ENCODE measurements around the gene HSPB2.

Gene HSPB2

GRCh38 chr11:111939836-111940604, 27.5 kb downstream of the HSPB2 start:
- DNase-seq = no peak

GRCh38 chr11:111941963-111942362, 29.4 kb downstream of the HSPB2 start:
- no peak for DNase-seq

- no peak for DNase-seq
Observed at GRCh38 chr11:111942829-111943228, 30.3 kb downstream of the HSPB2 start.

- no peak for DNase-seq
Observed at GRCh38 chr11:111944139-111944538, 31.6 kb downstream of the HSPB2 start.

GRCh38 chr11:111944651-111945051, 32.1 kb downstream of the HSPB2 start:
- DNase-seq = no peak

GRCh38 chr11:111945198-111945597, 32.7 kb downstream of the HSPB2 start:
- no peak for DNase-seq

- no peak for DNase-seq
Observed at GRCh38 chr11:111946499-111946898, 34.0 kb downstream of the HSPB2 start.

GRCh38 chr11:111947143-111947542, 34.6 kb downstream of the HSPB2 start:
- no peak for DNase-seq

GRCh38 chr11:111949519-111950426, 37.2 kb downstream of the HSPB2 start:
- no peak for DNase-seq

- no peak for DNase-seq
Observed at GRCh38 chr11:111951565-111951964, 39.0 kb downstream of the HSPB2 start.

- DNase-seq = no peak
Observed at GRCh38 chr11:111954154-111954553, 41.6 kb downstream of the HSPB2 start.

GRCh38 chr11:111957663-111958444, 45.3 kb downstream of the HSPB2 start:
- no peak for DNase-seq

- DNase-seq = no peak
Observed at GRCh38 chr11:111960916-111961315, 48.4 kb downstream of the HSPB2 start.

GRCh38 chr11:111961389-111962300, 49.1 kb downstream of the HSPB2 start:
- DNase-seq = no peak

All from CD4-positive, alpha-beta T cell treated with Interleukin-10 for 1 hour (primary cell).